Mesodermal cell (in vitro differentiated cells): Measurements from ENCODE around the gene AP2A1. TPM values are rescaled to one million over a fixed set of nuclear protein-coding genes. Genes with fewer than 3 reads are reported as not detected.
"Not testable (repeated sequence)": the region's sequence is repeated elsewhere in the genome, so short reads cannot be mapped to it uniquely, and the experiment has no call there.

ENCODE experiments used
- H3K27ac ChIP-seq: 2 replicates; pipeline ENCODE4 v1.7.0; 2013; ENCODE audit warnings: mild to moderate bottlenecking, low read depth, low read length, moderate library complexity; ENCODE audit not compliant: severe bottlenecking
- H3K36me3 ChIP-seq: 2 replicates; pipeline ENCODE4 v1.7.1; 2013; ENCODE audit warnings: mild to moderate bottlenecking, low read length, moderate library complexity; ENCODE audit not compliant: control insufficient read depth, insufficient read depth
- H3K4me1 ChIP-seq: one replicate; pipeline ENCODE4 v1.7.1; 2013; ENCODE audit warnings: mild to moderate bottlenecking, low read length; ENCODE audit not compliant: insufficient read depth, control insufficient read depth, poor library complexity, severe bottlenecking
- H3K4me3 ChIP-seq: 2 replicates; pipeline ENCODE4 v1.7.0; 2013; ENCODE audit warnings: low read length, control low read depth, mild to moderate bottlenecking; ENCODE audit not compliant: insufficient read depth, poor library complexity, severe bottlenecking; ENCODE audit errors: extremely low read depth
- H3K9me3 ChIP-seq: 2 replicates; pipeline ENCODE4 v1.7.1; 2013; ENCODE audit warnings: mild to moderate bottlenecking, low read length, moderate library complexity; ENCODE audit not compliant: control insufficient read depth
- WGBS, 2 experiments: methylation state at CpG; one replicate each; pipeline ENCODE4 v1.1.5; 2013; ENCODE audit warnings: missing lambda C conversion rate in 2 of 2; ENCODE audit not compliant: insufficient coverage in 2 of 2; 5-methylcytosine and 5-hydroxymethylcytosine counted together
- polyA plus RNA-seq, 2 experiments: library from polyadenylated mRNA; stranded (reverse); fragments of 50-300 nt; gene quantifications; one replicate each; pipeline ENCODE4 v1.2.3, GENCODE V29; 2013

AP2A1 gene
- 104 TPM for polyA plus RNA-seq (2013, experiment 1 of 2)
- polyA plus RNA-seq (2013, experiment 2 of 2) = 92.7 TPM

DNA sequence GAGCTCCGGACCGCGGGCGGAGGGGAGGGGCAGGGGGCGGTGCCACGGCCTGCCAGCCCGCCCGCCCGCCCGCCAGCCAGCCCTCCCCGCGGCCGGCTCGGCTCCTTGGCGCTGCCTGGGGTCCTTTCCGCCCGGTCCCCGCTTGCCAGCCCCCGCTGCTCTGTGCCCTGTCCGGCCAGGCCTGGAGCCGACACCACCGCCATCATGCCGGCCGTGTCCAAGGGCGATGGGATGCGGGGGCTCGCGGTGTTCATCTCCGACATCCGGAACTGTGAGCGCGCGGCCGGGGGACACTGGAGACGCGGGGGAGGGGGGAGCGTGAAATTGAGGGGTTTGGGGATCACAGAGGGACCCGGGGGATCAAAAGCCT, at the start of gene AP2A1:
TSS of gene AP2A1 (plus strand) at position 72 of the 370 bp plus-strand sequence. CDS start at position 205, 133 bp downstream.
- Histone ChIP-seq H3K9me3 (no peaks in the 10 kb centered on the region), H3K36me3 (peaks cover 22% of the 10 kb centered on the region), H3K27ac (peak within 1 kb of the TSS; percentile 99), H3K4me1 (peaks cover 14% of the 10 kb centered on the region), H3K4me3 (peak within 1 kb of the TSS; percentile 98)
- 0 to 1% methylated on average over 25 to 26 of the region's 38 CpGs for WGBS, 2 experiments

DNA sequence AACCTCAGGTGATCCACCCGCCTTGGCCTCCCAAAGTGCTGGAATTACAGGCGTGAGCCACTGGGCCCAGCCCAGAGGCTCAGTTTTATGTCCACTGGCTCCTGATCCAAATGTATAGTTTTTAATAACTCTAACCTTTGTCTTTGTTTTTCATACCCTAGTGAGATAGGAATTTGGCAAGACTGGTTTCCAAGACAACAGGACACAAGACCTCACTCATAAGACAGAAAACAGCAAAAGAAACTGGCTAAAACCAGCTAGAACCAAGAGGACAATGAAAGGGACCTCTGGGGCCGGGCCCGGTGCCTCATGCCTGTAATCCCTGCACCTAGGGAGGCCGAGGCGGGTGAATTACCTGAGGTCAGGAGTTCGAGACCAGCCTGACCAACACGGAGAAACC, 48.3 kb upstream of the AP2A1 start:
- WGBS, 2 experiments = 91 to 97% methylated on average over 5 to 7 of the region's 8 CpGs
- Histone ChIP-seq H3K27ac (no peak overlapping the region), H3K36me3 (no peaks in the 10 kb centered on the region), H3K4me3 (no peak overlapping the region), H3K4me1 (no peaks in the 10 kb centered on the region), H3K9me3 (peaks cover 5% of the 10 kb centered on the region)

DNA sequence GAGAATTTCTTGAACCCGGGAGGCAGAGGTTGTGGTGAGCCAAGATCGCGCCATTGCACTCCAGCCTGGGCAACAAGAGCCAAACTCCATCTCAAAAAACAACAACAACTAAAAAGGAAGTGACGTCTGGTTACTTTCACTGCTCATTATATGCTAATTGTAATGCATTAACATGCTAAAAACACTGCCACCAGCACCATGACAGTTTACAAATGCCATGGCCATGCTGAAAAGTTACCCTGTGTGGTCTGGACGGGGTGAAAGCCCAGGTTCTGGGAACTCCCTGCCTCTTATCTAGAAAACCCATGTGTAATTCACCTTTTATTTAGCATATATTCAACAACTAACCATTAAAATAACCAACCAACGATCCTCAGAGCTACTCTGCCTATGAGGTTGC, 47.8 kb upstream of the AP2A1 start:
- WGBS, 2 experiments = 91 to 93% methylated on average over 4 to 5 of the region's 6 CpGs
- H3K27ac ChIP-seq = no peak overlapping the region
- H3K4me1 ChIP-seq = no peaks in the 10 kb centered on the region
- H3K4me3 ChIP-seq = no peak overlapping the region
- H3K9me3 ChIP-seq = peaks cover 7% of the 10 kb centered on the region
- H3K36me3 ChIP-seq = no peaks in the 10 kb centered on the region

DNA sequence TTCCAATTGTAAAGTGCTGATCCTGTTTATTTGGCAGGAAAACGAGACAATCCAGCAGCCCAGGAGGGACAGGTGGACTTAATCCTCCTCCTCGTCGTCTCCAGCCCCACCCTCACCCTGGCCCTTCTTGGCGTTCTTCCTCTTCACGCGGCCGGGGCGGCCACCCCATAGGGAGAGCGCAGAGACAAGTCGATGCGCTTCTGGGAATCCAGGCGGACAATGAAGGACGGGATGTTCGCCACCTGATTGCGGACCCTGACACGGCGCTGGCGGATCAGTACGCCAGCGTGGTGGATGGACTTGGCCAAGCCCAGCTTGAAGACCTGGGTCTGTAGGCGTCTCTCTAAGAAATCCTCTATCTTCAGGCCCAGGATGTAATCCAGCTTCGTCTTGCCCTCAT, 47.4 kb upstream of the AP2A1 start:
- 93% methylated on average over 18 to 21 of the region's 22 CpGs for WGBS, 2 experiments

DNA sequence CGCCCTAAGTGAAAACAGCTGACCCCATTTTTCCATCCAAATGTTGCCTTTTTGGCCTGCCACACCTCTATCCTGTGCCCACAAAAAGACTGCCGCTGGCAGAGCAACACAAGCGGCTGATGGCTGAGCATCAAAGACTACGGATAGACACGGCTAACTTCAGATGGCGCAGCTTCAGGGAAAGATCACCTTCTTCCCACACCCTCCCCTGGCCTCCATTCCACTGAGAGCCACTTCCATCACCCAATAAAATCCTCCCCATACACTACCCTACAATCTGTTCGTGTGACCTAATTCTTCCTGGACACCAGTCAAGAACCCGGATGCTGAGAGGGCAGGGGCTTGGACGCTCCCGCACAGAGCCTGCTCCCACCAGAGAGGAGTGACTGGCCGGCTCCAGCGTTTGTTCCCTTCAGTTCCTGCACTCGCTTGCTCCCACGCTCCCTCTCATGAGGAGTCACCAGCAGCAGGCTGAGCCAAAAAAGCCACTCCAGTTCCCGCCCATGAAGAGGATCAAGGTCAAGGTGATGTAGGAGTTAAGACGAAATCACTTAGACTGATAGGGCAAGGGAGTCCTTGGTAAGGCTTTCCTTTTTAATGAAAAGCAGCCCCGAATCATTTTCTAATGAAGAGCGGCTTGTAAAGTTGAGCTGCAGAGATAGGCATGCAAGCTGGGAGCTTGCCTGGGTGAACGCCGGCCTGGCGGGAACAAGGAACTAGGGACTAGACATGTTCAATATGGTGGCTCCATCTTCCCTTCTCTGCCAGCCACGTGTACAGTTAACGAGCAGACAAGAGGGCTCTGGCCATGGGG, 39.4 kb upstream of the AP2A1 start:
- no peaks in the 10 kb centered on the region for H3K36me3 ChIP-seq
- 90 to 91% methylated on average over 20 to 21 of the region's 23 CpGs for WGBS, 2 experiments
- H3K4me1 ChIP-seq = peaks cover 5% of the 10 kb centered on the region
- H3K9me3 ChIP-seq = peaks cover 7% of the 10 kb centered on the region
- no peak overlapping the region for H3K4me3 ChIP-seq
- no peak overlapping the region for H3K27ac ChIP-seq

More for the DNA sequence above, 47.4 kb upstream of the AP2A1 start:
- H3K36me3 ChIP-seq, H3K4me1 ChIP-seq, H3K27ac ChIP-seq, H3K4me3 ChIP-seq, H3K9me3 ChIP-seq: not testable (repeated sequence)

DNA sequence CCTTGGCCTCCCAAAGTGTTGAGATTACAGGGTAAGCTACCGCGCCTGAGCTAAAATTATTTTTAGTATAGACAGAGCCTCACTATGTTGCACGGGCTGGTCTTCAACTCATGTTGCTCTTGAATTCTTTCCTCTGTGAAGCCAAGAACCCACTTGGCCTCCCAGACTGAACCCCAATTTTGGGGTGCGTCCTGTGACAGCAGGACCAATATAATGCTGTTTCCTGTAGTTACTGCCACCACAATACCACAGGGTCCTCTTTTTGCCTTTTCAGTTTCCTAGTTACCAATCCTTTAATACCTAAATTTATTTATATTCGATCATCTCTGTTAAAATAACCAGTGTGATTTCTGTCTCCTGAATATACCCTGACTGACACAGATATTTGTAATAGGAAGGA, 36.6 kb upstream of the AP2A1 start:
- Histone ChIP-seq H3K9me3 (no peaks in the 10 kb centered on the region), H3K27ac (no peak overlapping the region), H3K4me3 (no peak overlapping the region), H3K4me1 (no peaks in the 10 kb centered on the region), H3K36me3 (no peaks in the 10 kb centered on the region)
- WGBS, 2 experiments = 86 to 89% methylated on average over 4 of the region's 5 CpGs

DNA sequence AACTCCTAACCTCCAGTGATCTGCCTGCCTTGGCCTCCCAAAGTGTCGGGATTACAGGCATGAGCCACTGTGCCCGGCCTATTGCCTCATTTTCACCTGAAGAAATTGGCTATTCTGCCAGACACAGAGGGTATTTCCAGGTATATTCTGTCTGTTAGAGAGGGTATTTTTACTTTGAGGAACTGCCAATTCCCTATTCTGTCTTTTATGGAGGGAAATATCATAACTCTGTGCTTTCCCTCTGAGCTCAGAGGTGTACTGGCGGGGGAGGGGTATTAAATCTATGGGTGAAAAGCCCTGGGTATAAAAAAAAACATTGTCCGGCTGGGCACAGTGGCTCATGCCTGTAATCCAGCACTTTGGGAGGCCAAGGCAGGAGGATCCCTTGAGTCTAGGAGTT, 28.5 kb upstream of the AP2A1 start:
- Histone ChIP-seq H3K27ac (no peak overlapping the region), H3K9me3 (no peaks in the 10 kb centered on the region), H3K36me3 (no peaks in the 10 kb centered on the region), H3K4me1 (no peaks in the 10 kb centered on the region), H3K4me3 (no peak overlapping the region)
- WGBS, 2 experiments = 94 to 100% methylated on average over 3 of the region's 4 CpGs

DNA sequence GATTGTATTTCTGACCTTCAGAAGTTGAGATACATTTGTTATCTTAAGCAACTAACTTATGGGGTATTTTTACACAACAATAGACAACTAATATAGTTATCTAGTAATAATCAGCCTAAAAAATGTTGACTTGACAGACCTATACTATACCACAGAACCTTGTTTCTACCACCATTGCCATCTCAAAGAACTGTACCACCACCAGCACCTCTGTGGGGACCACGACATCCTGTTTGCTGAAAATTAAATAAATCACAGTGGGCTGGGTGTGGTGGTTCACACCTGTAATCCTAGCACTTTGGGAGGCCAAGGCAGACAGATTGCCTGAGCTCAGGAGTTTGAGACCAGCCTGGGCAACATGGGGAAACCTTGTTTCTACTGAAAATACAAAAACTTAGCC, 27.7 kb upstream of the AP2A1 start:
- no peaks in the 10 kb centered on the region for H3K4me1 ChIP-seq
- no peaks in the 10 kb centered on the region for H3K36me3 ChIP-seq
- H3K4me3 ChIP-seq = no peak overlapping the region
- no CpG with 5 or more reads among the region's 1 CpG for WGBS, 2 experiments
- H3K27ac ChIP-seq = no peak overlapping the region
- H3K9me3 ChIP-seq = no peaks in the 10 kb centered on the region

DNA sequence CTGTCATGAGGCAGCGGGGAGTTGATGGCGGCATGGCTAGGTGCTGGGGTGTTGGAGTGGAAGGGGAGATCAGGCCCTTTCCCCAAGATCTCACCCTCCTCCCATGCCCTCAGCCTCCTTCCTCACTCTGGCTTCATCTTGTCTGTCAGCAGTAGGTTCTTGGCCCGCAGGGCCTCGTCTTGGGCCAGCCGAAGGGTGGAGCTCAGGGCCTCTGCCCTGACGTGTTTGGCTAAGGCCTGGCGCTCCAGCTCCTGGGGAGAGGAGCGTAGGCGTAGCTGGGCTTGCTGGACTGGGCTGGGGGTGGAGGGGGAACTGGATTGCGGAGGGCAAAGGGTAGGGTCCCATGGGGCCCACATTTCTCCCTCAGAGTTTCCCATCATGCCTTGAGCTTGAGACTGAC, 26.9 kb upstream of the AP2A1 start:
- Histone ChIP-seq H3K4me1 (no peaks in the 10 kb centered on the region), H3K9me3 (no peaks in the 10 kb centered on the region), H3K36me3 (no peaks in the 10 kb centered on the region), H3K4me3 (no peak overlapping the region), H3K27ac (no peak overlapping the region)
- 92 to 95% methylated on average over 5 to 8 of the region's 10 CpGs for WGBS, 2 experiments

DNA sequence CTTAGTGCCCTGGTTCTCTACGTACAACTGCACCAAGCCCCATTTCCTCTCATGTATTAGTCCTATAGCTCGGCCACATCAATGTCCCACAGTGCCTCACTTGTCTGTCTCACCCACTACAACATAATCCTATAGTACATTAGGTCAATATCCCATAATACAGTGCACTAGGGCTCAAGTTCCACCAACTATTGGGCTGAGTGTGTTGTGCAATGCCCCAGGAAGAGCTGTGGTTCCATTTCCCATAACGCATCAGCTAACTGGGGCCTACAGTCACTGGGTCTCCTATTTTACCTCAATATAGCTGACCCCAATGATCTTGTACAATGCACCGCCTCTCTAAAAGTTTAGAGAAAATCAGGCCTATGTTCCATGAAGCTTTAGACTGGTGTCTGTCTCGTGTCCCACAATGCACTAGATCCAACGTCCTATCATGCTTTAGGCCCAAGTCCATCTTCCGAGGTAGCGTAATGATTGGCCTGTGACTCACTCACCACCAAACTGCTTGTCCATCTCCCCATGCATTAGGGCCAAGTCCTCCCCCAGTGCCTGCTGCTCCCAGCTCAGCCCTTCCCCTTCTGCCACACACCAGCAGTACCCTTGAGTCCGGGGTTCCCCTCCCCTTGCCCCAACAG, 25.5 kb upstream of the AP2A1 start:
- 94 to 96% methylated on average over 8 of the region's 9 CpGs for WGBS, 2 experiments
- H3K27ac ChIP-seq = no peak overlapping the region
- no peaks in the 10 kb centered on the region for H3K4me1 ChIP-seq
- H3K9me3 ChIP-seq = no peaks in the 10 kb centered on the region
- no peak overlapping the region for H3K4me3 ChIP-seq
- H3K36me3 ChIP-seq = no peaks in the 10 kb centered on the region

DNA sequence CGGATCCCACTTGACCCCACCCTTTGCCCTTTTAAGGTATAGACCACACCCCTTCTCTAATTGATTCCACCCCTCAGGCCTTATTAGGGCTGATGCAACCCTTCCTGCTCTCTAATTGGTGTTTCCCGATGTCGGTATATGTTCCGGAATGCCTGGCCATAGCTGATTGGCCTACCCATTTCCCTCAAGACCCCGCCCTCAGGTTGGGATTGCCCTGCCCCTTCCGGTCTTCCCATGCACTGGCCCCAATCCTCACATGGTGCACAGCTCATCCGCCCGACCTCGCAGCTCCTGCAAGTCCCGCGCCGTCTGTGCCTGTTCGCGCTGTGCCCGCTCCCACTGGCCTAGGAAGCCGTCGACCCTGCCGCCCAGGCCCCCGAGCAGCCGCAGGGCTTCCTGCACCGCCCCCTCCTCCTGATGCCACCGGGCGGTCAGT, 21.8 kb upstream of the AP2A1 start:
- no peak overlapping the region for H3K27ac ChIP-seq
- WGBS, 2 experiments = 88 to 93% methylated on average over 6 to 21 of the region's 23 CpGs
- no peaks in the 10 kb centered on the region for H3K4me1 ChIP-seq
- H3K4me3 ChIP-seq = no peak overlapping the region
- H3K36me3 ChIP-seq = no peaks in the 10 kb centered on the region
- no peaks in the 10 kb centered on the region for H3K9me3 ChIP-seq
